AG09309 (cell line): ENCODE measurements around the gene GALNT10.

Experiments used
- DNase-seq: peaks from one replicate; pipeline ENCODE4 v3.0.0-alpha.2; 2010; ENCODE audit warnings: low read depth
- H3K4me3 ChIP-seq: 2 replicates; pipeline ENCODE4 v1.5.1; 2011; ENCODE audit warnings: mild to moderate bottlenecking, low read depth, low read length, moderate library complexity; ENCODE audit not compliant: control insufficient read depth
- CTCF ChIP-seq: IDR thresholded peaks from 2 replicates; pipeline ENCODE4 v1.5.1; 2011; ENCODE audit warnings: mild to moderate bottlenecking, low read depth, low read length, inconsistent platforms; ENCODE audit not compliant: insufficient read depth, control insufficient read depth; ENCODE audit errors: missing control alignments

Gene GALNT10

GRCh38 chr5:154178661-154179060, 11.9 kb upstream of the GALNT10 start:
- no peak for DNase-seq
- no peak for TF ChIP-seq CTCF
- H3K4me3 ChIP-seq: no peak overlapping the region

- no peak for DNase-seq
- TF ChIP-seq CTCF: peak; percentile 87
- no peak overlapping the region for H3K4me3 ChIP-seq
These were observed 10.5 kb upstream of the GALNT10 start for GRCh38 chr5:154179846-154180710.

GRCh38 chr5:154181161-154181560, 9.4 kb upstream of the GALNT10 start:
- no peak overlapping the region for H3K4me3 ChIP-seq
- no peak for DNase-seq
- TF ChIP-seq CTCF: no peak

- TF ChIP-seq CTCF: no peak
- DNase-seq: no peak
- H3K4me3 ChIP-seq: peak overlapping the region; percentile 93
These were observed 1.2 kb upstream of the GALNT10 start for GRCh38 chr5:154189256-154189818.

GRCh38 chr5:154189819-154190594, 526 bp upstream of the GALNT10 start:
- TF ChIP-seq CTCF: peak; percentile 59
- H3K4me3 ChIP-seq: peak overlapping the region; percentile 93
- DNase-seq: no peak

- H3K4me3 ChIP-seq: peak overlapping the region; percentile 72
- peak; percentile 13 for TF ChIP-seq CTCF
- DNase-seq: no peak
These were observed 1.1 kb downstream of the GALNT10 start for GRCh38 chr5:154191467-154192261.
